A549 (cell line): Measurements from ENCODE around the gene CES1. TPM values are rescaled to one million over a fixed set of nuclear protein-coding genes. Genes with fewer than 3 reads are reported as not detected.

Experiments used
- ATAC-seq, 2 experiments: fragments of 200-7000 bp in 1 of 2; fragments of >200 bp in 1 of 2; cut with Nextera tagmentation in 1 of 2; cut with Tn5 transposase in 1 of 2; 3 replicates each; pipeline versions ENCODE4 v1.8.0 to v1.9.1; 2018 to 2020; ENCODE audit warnings: mild to moderate bottlenecking in 1 of 2, moderate library complexity in 1 of 2
- CTCF ChIA-PET: fragments of 300-600 bp; sonication (Branson Sonifier 250); formaldehyde crosslinking; extraction: SDS; loops from one replicate; lab custom pipeline; 2021; ENCODE audit warnings: antibody characterized with exemption, inconsistent platforms; lab: Yijun Ruan, JAX
- POLR2A ChIA-PET: fragments of 350-600 bp; formaldehyde crosslinking; extraction: SDS; loops from one replicate; lab custom pipeline; 2021; ENCODE audit warnings: antibody characterized with exemption, inconsistent platforms; lab: Yijun Ruan, JAX
- DNase-seq, 2 experiments: peaks; one replicate each; pipeline versions ENCODE4 v3.0.0 to v3.0.0-alpha.2; 2011 to 2016; ENCODE audit warnings: low read depth in 1 of 2, low spot score in 1 of 2
- FAIRE-seq: peaks from 2 replicates; lab custom pipeline; 2011; peaks lifted over from hg19 to GRCh38; lab: Jason Lieb, UNC
- H3K27ac ChIP-seq, 2 experiments: fragments of >200 bp; sonication (Bioruptor Twin); formaldehyde crosslinking; 3 replicates each; pipeline ENCODE4 v1.5.1; 2016 to 2017
- H3K4me1 ChIP-seq: fragments of >200 bp; sonication (Bioruptor Twin); formaldehyde crosslinking; 3 replicates; pipeline ENCODE4 v1.6.1; 2016
- H3K4me2 ChIP-seq: fragments of >200 bp; sonication (Bioruptor Twin); formaldehyde crosslinking; 3 replicates; pipeline ENCODE4 v1.6.1; 2016
- H3K4me3 ChIP-seq: fragments of >200 bp; sonication (Bioruptor Twin); formaldehyde crosslinking; 3 replicates; pipeline ENCODE4 v1.5.1; 2016
- H3K9me3 ChIP-seq: fragments of >200 bp; sonication (Bioruptor Twin); formaldehyde crosslinking; 3 replicates; pipeline ENCODE4 v1.6.1; 2016
- BHLHE40 ChIP-seq: IDR thresholded peaks from 2 replicates; pipeline ENCODE4 v1.6.1; 2012; ENCODE audit warnings: low read depth, low read length, inconsistent platforms
- CHD2 ChIP-seq: fragments of 150-350 bp; IDR thresholded peaks from 2 replicates; pipeline ENCODE4 v1.6.1; 2014; ENCODE audit warnings: low read length; ENCODE audit not compliant: partially characterized antibody
- EHF ChIP-seq: fragments of 250-450 bp; sonication (Bioruptor Pico); IDR thresholded peaks from 2 replicates; pipeline ENCODE4 v1.5.0; 2020; ENCODE audit warnings: mild to moderate bottlenecking
- FOSL2 ChIP-seq, 2 experiments: fragments of 450-650 bp in 1 of 2; fragments of >200 bp in 1 of 2; sonication (Bioruptor Twin) in 1 of 2; formaldehyde crosslinking; IDR thresholded peaks; 2 replicates each; pipeline versions ENCODE4 v1.5.0 to v1.6.1; 2016 to 2020; ENCODE audit warnings: mild to moderate bottlenecking in 1 of 2, moderate library complexity in 1 of 2
- FOXS1 ChIP-seq: fragments of 250-450 bp; sonication (Bioruptor Pico); IDR thresholded peaks from 2 replicates; pipeline ENCODE4 v1.5.0; 2020; ENCODE audit warnings: mild to moderate bottlenecking, moderate library complexity
- HDAC2 ChIP-seq: fragments of 200-600 bp; sonication (generic); IDR thresholded peaks from 2 replicates; pipeline ENCODE4 v1.6.1; 2016
- HEYL ChIP-seq: fragments of 250-450 bp; sonication (Bioruptor Pico); IDR thresholded peaks from 2 replicates; pipeline ENCODE4 v1.8.0; 2021; ENCODE audit warnings: mild to moderate bottlenecking, moderate library complexity
- HOXB13 ChIP-seq: fragments of 250-450 bp; sonication (Bioruptor Pico); IDR thresholded peaks from 2 replicates; pipeline ENCODE4 v1.5.0; 2020; ENCODE audit warnings: low read depth, mild to moderate bottlenecking, moderate library complexity
- JUN ChIP-seq, 2 experiments: fragments of >200 bp; sonication (Bioruptor Twin); formaldehyde crosslinking; IDR thresholded peaks; 2 replicates in 1 of 2; 3 replicates in 1 of 2; pipeline ENCODE4 v1.6.1; 2016 to 2017
- KDM1A ChIP-seq: fragments of 200-600 bp; sonication (generic); IDR thresholded peaks from 2 replicates; pipeline ENCODE4 v1.6.1; 2016; ENCODE audit warnings: low read depth, mild to moderate bottlenecking
- KDM5A ChIP-seq: fragments of 200-600 bp; sonication (generic); IDR thresholded peaks from 2 replicates; pipeline ENCODE4 v1.6.1; 2016; ENCODE audit warnings: antibody characterized with exemption, mild to moderate bottlenecking
- MAFK ChIP-seq: fragments of 450-650 bp; IDR thresholded peaks from 2 replicates; pipeline ENCODE4 v1.6.1; 2014; ENCODE audit not compliant: partially characterized antibody
- MAZ ChIP-seq: fragments of 150-350 bp; IDR thresholded peaks from 2 replicates; pipeline ENCODE4 v1.6.1; 2014; ENCODE audit warnings: antibody characterized with exemption, low read depth, low read length, borderline replicate concordance
- MYC ChIP-seq: IDR thresholded peaks from 2 replicates; pipeline ENCODE4 v1.6.1; 2012; ENCODE audit warnings: mild to moderate bottlenecking, inconsistent platforms, low read length, improper control_type of control experiment, borderline replicate concordance
- NFE2L2 ChIP-seq: fragments of 150-350 bp; conservative IDR thresholded peaks from 2 replicates; pipeline ENCODE4 v1.6.1; 2014; ENCODE audit warnings: low read length
- NPAS2 ChIP-seq: fragments of 250-450 bp; sonication (Bioruptor Pico); IDR thresholded peaks from 2 replicates; pipeline ENCODE4 v1.8.0; 2022; ENCODE audit warnings: mild to moderate bottlenecking, moderate library complexity, borderline replicate concordance
- PHF8 ChIP-seq: fragments of 200-600 bp; sonication (generic); IDR thresholded peaks from 2 replicates; pipeline ENCODE4 v1.6.1; 2016; ENCODE audit warnings: low read depth, mild to moderate bottlenecking, antibody characterized with exemption, moderate library complexity, borderline replicate concordance
- POLR2A ChIP-seq: IDR thresholded peaks from 2 replicates; pipeline ENCODE4 v1.6.1; 2012; ENCODE audit warnings: mild to moderate bottlenecking, low read length
- POLR2AphosphoS2 ChIP-seq: conservative IDR thresholded peaks from 2 replicates; pipeline ENCODE4 v1.6.1; 2012; ENCODE audit warnings: low read length, improper control_type of control experiment, inconsistent platforms
- RAD21 ChIP-seq, 2 experiments: fragments of >200 bp in 1 of 2; sonication (Bioruptor Twin) in 1 of 2; formaldehyde crosslinking in 1 of 2; IDR thresholded peaks in 1 of 2; conservative IDR thresholded peaks in 1 of 2; 2 replicates in 1 of 2; 3 replicates in 1 of 2; pipeline ENCODE4 v1.6.1; 2012 to 2018; ENCODE audit warnings: inconsistent platforms in 1 of 2
- RARB ChIP-seq: fragments of 250-450 bp; sonication (Bioruptor Pico); IDR thresholded peaks from 2 replicates; pipeline ENCODE4 v1.8.0; 2021; ENCODE audit warnings: mild to moderate bottlenecking, moderate library complexity
- RCOR1 ChIP-seq: fragments of 150-350 bp; IDR thresholded peaks from 2 replicates; pipeline ENCODE4 v1.6.1; 2014; ENCODE audit warnings: antibody characterized with exemption, low read length, low read depth
- RFX5 ChIP-seq: fragments of 450-650 bp; IDR thresholded peaks from 2 replicates; pipeline ENCODE4 v1.7.1; 2014; ENCODE audit warnings: antibody characterized with exemption, mild to moderate bottlenecking, moderate library complexity
- RNF2 ChIP-seq: fragments of 200-600 bp; sonication (generic); IDR thresholded peaks from 2 replicates; pipeline ENCODE4 v1.6.1; 2016; ENCODE audit warnings: low read depth, mild to moderate bottlenecking, antibody characterized with exemption, moderate library complexity, borderline replicate concordance
- SMC3 ChIP-seq: fragments of >200 bp; sonication (Bioruptor Twin); formaldehyde crosslinking; IDR thresholded peaks from 3 replicates; pipeline ENCODE4 v1.6.1; 2018; ENCODE audit warnings: inconsistent platforms
- SREBF2 ChIP-seq: fragments of 450-650 bp; IDR thresholded peaks from 2 replicates; pipeline ENCODE4 v1.6.1; 2014; ENCODE audit warnings: mild to moderate bottlenecking, moderate library complexity
- TFCP2L1 ChIP-seq: fragments of 250-450 bp; sonication (Bioruptor Pico); IDR thresholded peaks from 2 replicates; pipeline ENCODE4 v1.5.0; 2021; ENCODE audit warnings: mild to moderate bottlenecking
- USF2 ChIP-seq: fragments of 450-650 bp; IDR thresholded peaks from 2 replicates; pipeline ENCODE4 v1.6.1; 2014; ENCODE audit warnings: antibody characterized with exemption
- ZC3H11A ChIP-seq: fragments of 450-650 bp; IDR thresholded peaks from 2 replicates; pipeline ENCODE4 v1.6.1; 2014; ENCODE audit warnings: antibody characterized with exemption, mild to moderate bottlenecking
- ZFP36 ChIP-seq: fragments of 450-650 bp; IDR thresholded peaks from 2 replicates; pipeline ENCODE4 v1.6.1; 2014; ENCODE audit warnings: borderline replicate concordance; ENCODE audit not compliant: partially characterized antibody
- ZSCAN20 ChIP-seq: fragments of 250-450 bp; sonication (Bioruptor Pico); IDR thresholded peaks from 2 replicates; pipeline ENCODE4 v1.8.0; 2022; ENCODE audit warnings: mild to moderate bottlenecking, moderate library complexity
- WGBS: methylation state at CpG from one replicate; pipeline ENCODE4 v1.1.6; 2017; ENCODE audit errors: missing lambda C conversion rate; 5-methylcytosine and 5-hydroxymethylcytosine counted together
- polyA plus RNA-seq, 4 experiments: library from polyadenylated mRNA; depleted of rRNA in 3 of 4; stranded (reverse); fragments of >200 nt; fragmentation: RNase III in 1 of 4; extraction: RNeasy Plus Mini Kit Qiagen cat#74134 plus additional on column Dnase treatment in 1 of 4; gene quantifications; 2 replicates in 3 of 4; 3 replicates in 1 of 4; pipeline ENCODE4 v1.2.3, GENCODE V29; 2011 to 2017
- TF ChIP-seq, protein P1 (sequence below): fragments of >200 bp; sonication (Bioruptor Twin); formaldehyde crosslinking; IDR thresholded peaks from 3 replicates; pipeline ENCODE4 v1.5.1; 2016
- TF ChIP-seq, protein P2 (sequence below): fragments of >200 bp; sonication (Bioruptor Twin); formaldehyde crosslinking; IDR thresholded peaks from 2 replicates; pipeline ENCODE4 v1.6.1; 2016
- TF ChIP-seq, protein P3 (sequence below): fragments of 250-450 bp; sonication (Bioruptor Pico); IDR thresholded peaks from 2 replicates; pipeline ENCODE4 v1.5.0; 2020; ENCODE audit warnings: low read depth, mild to moderate bottlenecking, moderate library complexity

The CES1 gene
- polyA plus RNA-seq, 2 of the 4 experiments (the other 2 are of a cell fraction): 17.9 to 84.1 TPM

DNA sequence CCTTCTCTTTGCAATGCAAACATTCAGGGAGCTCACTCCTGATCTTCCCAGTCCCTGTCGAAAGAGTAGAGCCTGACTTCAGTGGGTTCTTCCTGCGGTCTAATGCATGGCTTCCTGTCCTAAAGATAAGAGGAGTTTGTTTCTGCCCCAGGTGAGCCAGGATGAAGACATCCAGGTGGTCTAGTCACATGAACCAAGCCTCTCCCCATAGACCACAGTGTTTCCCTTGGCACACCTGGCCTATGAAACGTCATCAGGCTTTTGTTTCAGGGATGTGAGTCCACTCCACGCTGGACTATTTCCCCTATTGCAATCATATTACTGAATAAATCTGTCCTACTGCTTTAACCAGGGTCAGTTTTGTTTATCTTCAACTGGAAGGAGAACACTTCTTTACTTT lies 21.1 kb downstream of the CES1 start:
- no peak overlapping the region for H3K27ac ChIP-seq
- FAIRE-seq: no peak
- 56% methylated on average over 4 of the region's 4 CpGs for WGBS

DNA sequence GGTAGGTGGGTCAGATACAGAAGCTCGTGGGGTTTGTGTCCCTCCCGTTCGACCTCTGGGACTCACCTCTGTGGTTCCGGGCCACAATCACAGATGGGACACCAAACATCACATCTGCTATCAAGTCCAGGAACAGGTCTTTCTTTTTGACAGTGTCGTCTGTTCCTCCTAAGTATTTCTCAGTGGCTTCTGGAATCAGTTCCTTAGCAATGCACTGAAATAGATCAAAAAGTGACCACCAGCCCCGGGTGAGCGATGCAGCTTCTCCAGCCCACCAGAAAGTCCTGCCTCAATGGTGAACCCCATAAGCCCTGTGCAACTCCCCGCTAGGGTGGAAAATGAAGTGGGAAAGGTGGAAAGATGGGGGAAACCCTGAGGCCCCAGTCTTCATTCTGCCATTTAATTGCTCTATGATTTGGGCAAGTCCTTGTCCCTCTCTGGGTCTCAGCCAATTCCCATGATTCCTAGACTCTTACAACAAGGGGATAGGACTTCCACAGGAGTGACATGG lies 22.4 kb downstream of the CES1 start:
- H3K9me3 ChIP-seq: no peaks in the 10 kb centered on the region
- no peak overlapping the region for H3K4me2 ChIP-seq
- DNase-seq: no peak
- ATAC-seq: no peak
- H3K27ac ChIP-seq: no peak overlapping the region
- H3K4me1 ChIP-seq: no peaks in the 10 kb centered on the region
- no peak for FAIRE-seq
- CTCF ChIA-PET: no interaction called here
- TF ChIP-seq RARB (CRISPR knock-in tag) (no peak), RFX5 (no peak), EHF (CRISPR knock-in tag) (no peak), USF2 (no peak), JUN (IDR thresholded peaks at IDR 0.05) (no peak), RAD21 (conservative IDR thresholded peaks at IDR 0.05 in 1 of 2, IDR thresholded peaks at IDR 0.05 in 1 of 2) (no peak), RCOR1 (no peak), CHD2 (no peak), SMC3 (no peak)
- TF ChIP-seq, protein P1, sequence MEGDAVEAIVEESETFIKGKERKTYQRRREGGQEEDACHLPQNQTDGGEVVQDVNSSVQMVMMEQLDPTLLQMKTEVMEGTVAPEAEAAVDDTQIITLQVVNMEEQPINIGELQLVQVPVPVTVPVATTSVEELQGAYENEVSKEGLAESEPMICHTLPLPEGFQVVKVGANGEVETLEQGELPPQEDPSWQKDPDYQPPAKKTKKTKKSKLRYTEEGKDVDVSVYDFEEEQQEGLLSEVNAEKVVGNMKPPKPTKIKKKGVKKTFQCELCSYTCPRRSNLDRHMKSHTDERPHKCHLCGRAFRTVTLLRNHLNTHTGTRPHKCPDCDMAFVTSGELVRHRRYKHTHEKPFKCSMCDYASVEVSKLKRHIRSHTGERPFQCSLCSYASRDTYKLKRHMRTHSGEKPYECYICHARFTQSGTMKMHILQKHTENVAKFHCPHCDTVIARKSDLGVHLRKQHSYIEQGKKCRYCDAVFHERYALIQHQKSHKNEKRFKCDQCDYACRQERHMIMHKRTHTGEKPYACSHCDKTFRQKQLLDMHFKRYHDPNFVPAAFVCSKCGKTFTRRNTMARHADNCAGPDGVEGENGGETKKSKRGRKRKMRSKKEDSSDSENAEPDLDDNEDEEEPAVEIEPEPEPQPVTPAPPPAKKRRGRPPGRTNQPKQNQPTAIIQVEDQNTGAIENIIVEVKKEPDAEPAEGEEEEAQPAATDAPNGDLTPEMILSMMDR: no peak
- no peak overlapping the region for H3K4me3 ChIP-seq
- POLR2A ChIA-PET: no interaction called here
- WGBS: 58% methylated on average over 8 of the region's 8 CpGs

More for the DNA sequence above, 21.1 kb downstream of the CES1 start:
- ChIA-PET CTCF (no interaction called here), POLR2A (no interaction called here)
- H3K4me1 ChIP-seq: no peaks in the 10 kb centered on the region
- no peak overlapping the region for H3K4me3 ChIP-seq
- DNase-seq (no peak), ATAC-seq (no peak)
- H3K4me2 ChIP-seq: no peak overlapping the region
- no peak for TF ChIP-seq KDM5A
- TF ChIP-seq ZFP36: no peak
- TF ChIP-seq CHD2: no peak
- TF ChIP-seq HEYL (CRISPR knock-in tag): no peak
- TF ChIP-seq KDM1A: no peak
- TF ChIP-seq, protein P2, sequence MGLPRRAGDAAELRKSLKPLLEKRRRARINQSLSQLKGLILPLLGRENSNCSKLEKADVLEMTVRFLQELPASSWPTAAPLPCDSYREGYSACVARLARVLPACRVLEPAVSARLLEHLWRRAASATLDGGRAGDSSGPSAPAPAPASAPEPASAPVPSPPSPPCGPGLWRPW: no peak
- TF ChIP-seq POLR2AphosphoS2: no peak
- no peak for TF ChIP-seq FOSL2 (IDR thresholded peaks at IDR 0.05)
- no peak for TF ChIP-seq FOSL2 (CRISPR knock-in tag; IDR thresholded peaks at IDR 0.05)
- no peak for TF ChIP-seq HDAC2
- no peak for TF ChIP-seq RNF2
- no peak for TF ChIP-seq MAZ
- no peak for TF ChIP-seq FOXS1 (CRISPR knock-in tag)
- TF ChIP-seq TFCP2L1 (CRISPR knock-in tag): no peak
- no peaks in the 10 kb centered on the region for H3K9me3 ChIP-seq

DNA sequence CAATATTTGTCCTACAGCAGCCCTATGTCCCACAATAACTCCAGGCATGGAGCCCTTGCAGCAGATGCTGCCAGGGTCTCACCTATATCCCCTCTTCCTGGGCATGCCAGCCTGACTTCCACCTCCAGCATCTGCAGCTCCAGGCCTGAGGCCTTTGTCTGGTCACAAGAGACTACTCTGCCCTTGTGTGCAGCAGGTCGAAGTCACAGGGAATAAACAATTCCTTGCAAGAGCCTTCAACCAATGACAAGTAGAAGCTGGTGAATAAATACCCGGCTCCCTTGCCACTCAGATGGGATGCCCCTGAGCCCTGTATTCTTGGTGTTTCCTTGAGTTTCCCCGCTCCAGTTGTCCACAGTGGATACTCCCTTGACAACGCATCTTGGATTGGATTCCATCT lies 23.0 kb downstream of the CES1 start:
- H3K4me3 ChIP-seq: no peak overlapping the region
- DNase-seq (no peak), FAIRE-seq (no peak), ATAC-seq (no peak)
- no peaks in the 10 kb centered on the region for H3K9me3 ChIP-seq
- no peak overlapping the region for H3K27ac ChIP-seq
- WGBS: 77% methylated on average over 4 of the region's 4 CpGs
- TF ChIP-seq NPAS2 (CRISPR knock-in tag) (no peak), POLR2AphosphoS2 (no peak), PHF8 (no peak), BHLHE40 (no peak), MAFK (no peak), MYC (no peak), JUN (IDR thresholded peaks at IDR 0.05) (no peak), ZSCAN20 (CRISPR knock-in tag) (no peak), HOXB13 (no peak), EHF (CRISPR knock-in tag) (no peak), RCOR1 (no peak), NFE2L2 (no peak), SREBF2 (no peak), POLR2A (no peak), ZC3H11A (no peak), ZFP36 (no peak)
- TF ChIP-seq, protein P3, sequence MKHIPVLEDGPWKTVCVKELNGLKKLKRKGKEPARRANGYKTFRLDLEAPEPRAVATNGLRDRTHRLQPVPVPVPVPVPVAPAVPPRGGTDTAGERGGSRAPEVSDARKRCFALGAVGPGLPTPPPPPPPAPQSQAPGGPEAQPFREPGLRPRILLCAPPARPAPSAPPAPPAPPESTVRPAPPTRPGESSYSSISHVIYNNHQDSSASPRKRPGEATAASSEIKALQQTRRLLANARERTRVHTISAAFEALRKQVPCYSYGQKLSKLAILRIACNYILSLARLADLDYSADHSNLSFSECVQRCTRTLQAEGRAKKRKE (CRISPR knock-in tag): no peak
- POLR2A ChIA-PET: no interaction called here
- no peaks in the 10 kb centered on the region for H3K4me1 ChIP-seq
- CTCF ChIA-PET: no interaction called here
- H3K4me2 ChIP-seq: no peak overlapping the region
